Measurements from ENCODE around the gene DDX54. TPM values are rescaled to one million over a fixed set of nuclear protein-coding genes. Genes with fewer than 3 reads are reported as not detected.
A peak's percentile ranks its signal among the peaks of the same experiment; 100 is the strongest.
"Not testable (repeated sequence)": the region's sequence is repeated elsewhere in the genome, so short reads cannot be mapped to it uniquely, and the experiment has no call there.

The DDX54 gene
- total RNA-seq, 3 donors from 2014 or later, result 213 to 236 (median 232) TPM

- Mint-ChIP-seq H3K36me3 (ENCODE audit: insufficient read depth) (peaks cover 4% of the 10 kb centered on the region), H3K4me3 (no peak overlapping the region), H3K9me3 (no peaks in the 10 kb centered on the region), H3K4me1 (ENCODE audit: low read depth) (peaks cover 39% of the 10 kb centered on the region), H3K27me3 (ENCODE audit: low read depth) (no peaks in the 10 kb centered on the region)
- no peak for DNase-seq
- ATAC-seq, result no peak
Observed at GRCh38 chr12:113224955-113225354, 39.7 kb upstream of the DDX54 start.

- DNase-seq, result no peak
- Mint-ChIP-seq H3K4me1 (ENCODE audit: low read depth) (peaks cover 24% of the 10 kb centered on the region), H3K27me3 (ENCODE audit: low read depth) (no peaks in the 10 kb centered on the region), H3K4me3 (peak overlapping the region; percentile 92), H3K9me3 (no peaks in the 10 kb centered on the region), H3K36me3 (ENCODE audit: insufficient read depth) (no peaks in the 10 kb centered on the region)
- ATAC-seq, result no peak
Observed at GRCh38 chr12:113222730-113223531, 37.7 kb upstream of the DDX54 start.

- ATAC-seq (peak in 1 of 2 donors; percentile 2), DNase-seq (no peak)
- H3K4me1 Mint-ChIP-seq (ENCODE audit: low read depth), result peaks cover 32% of the 10 kb centered on the region
- H3K9me3 Mint-ChIP-seq, result no peaks in the 10 kb centered on the region
- H3K36me3 Mint-ChIP-seq (ENCODE audit: insufficient read depth), result no peaks in the 10 kb centered on the region
- peak overlapping the region; percentile 92 for H3K4me3 Mint-ChIP-seq
- H3K27me3 Mint-ChIP-seq (ENCODE audit: low read depth), result no peaks in the 10 kb centered on the region
Observed at GRCh38 chr12:113221997-113222729, 36.9 kb upstream of the DDX54 start.

GRCh38 chr12:113221181-113221996 lies 36.1 kb upstream of the DDX54 start, which contains the start of gene TPCN1:
Gene TPCN1 (plus strand): TSS chr12:113221464. CDS start chr12:113226853, 5,389 bp downstream.
- Mint-ChIP-seq H3K36me3 (ENCODE audit: insufficient read depth) (no peaks in the 10 kb centered on the region), H3K9me3 (no peaks in the 10 kb centered on the region), H3K27me3 (ENCODE audit: low read depth) (no peaks in the 10 kb centered on the region), H3K4me3 (peak within 1 kb of the TSS; percentile 92), H3K4me1 (ENCODE audit: low read depth) (peaks cover 34% of the 10 kb centered on the region)
- ATAC-seq (peak; percentile 96), DNase-seq (peak; percentile 98)

- no peak for ATAC-seq
- peaks cover 36% of the 10 kb centered on the region for H3K4me1 Mint-ChIP-seq (ENCODE audit: low read depth)
- DNase-seq, result no peak
Observed at GRCh38 chr12:113220593-113221180, 35.4 kb upstream of the DDX54 start.

GRCh38 chr12:113216027-113216426 lies 30.7 kb upstream of the DDX54 start:
- Mint-ChIP-seq H3K4me1 (ENCODE audit: low read depth) (peaks cover 33% of the 10 kb centered on the region), H3K27me3 (ENCODE audit: low read depth) (no peaks in the 10 kb centered on the region), H3K9me3 (no peaks in the 10 kb centered on the region), H3K4me3 (no peak overlapping the region), H3K36me3 (ENCODE audit: insufficient read depth) (no peaks in the 10 kb centered on the region)
- no peak for DNase-seq
- no peak for ATAC-seq

More at GRCh38 chr12:113220593-113221180, 35.4 kb upstream of the DDX54 start:
- Mint-ChIP-seq H3K27me3 (ENCODE audit: low read depth) (no peaks in the 10 kb centered on the region), H3K9me3 (no peaks in the 10 kb centered on the region), H3K4me3 (peak overlapping the region; percentile 92), H3K36me3 (ENCODE audit: insufficient read depth) (no peaks in the 10 kb centered on the region)

GRCh38 chr12:113214895-113215400 lies 29.7 kb upstream of the DDX54 start:
- DNase-seq (no peak), ATAC-seq (no peak)
- Mint-ChIP-seq H3K9me3 (no peaks in the 10 kb centered on the region), H3K4me3 (no peak overlapping the region), H3K27me3 (ENCODE audit: low read depth) (no peaks in the 10 kb centered on the region), H3K36me3 (ENCODE audit: insufficient read depth) (no peaks in the 10 kb centered on the region), H3K4me1 (ENCODE audit: low read depth) (peaks cover 38% of the 10 kb centered on the region)

- Mint-ChIP-seq H3K36me3 (ENCODE audit: insufficient read depth) (no peaks in the 10 kb centered on the region), H3K4me3 (no peak overlapping the region), H3K27me3 (ENCODE audit: low read depth) (no peaks in the 10 kb centered on the region), H3K4me1 (ENCODE audit: low read depth) (peaks cover 61% of the 10 kb centered on the region), H3K9me3 (no peaks in the 10 kb centered on the region)
- DNase-seq, result no peak
- no peak for ATAC-seq
Observed at GRCh38 chr12:113211160-113211559, 25.9 kb upstream of the DDX54 start.

GRCh38 chr12:113208041-113208934 lies 23.0 kb upstream of the DDX54 start:
- Mint-ChIP-seq H3K36me3 (ENCODE audit: insufficient read depth) (no peaks in the 10 kb centered on the region), H3K9me3 (no peaks in the 10 kb centered on the region), H3K27me3 (ENCODE audit: low read depth) (no peaks in the 10 kb centered on the region), H3K4me3 (peak overlapping the region; percentile 56), H3K4me1 (ENCODE audit: low read depth) (peaks cover 50% of the 10 kb centered on the region)
- DNase-seq (no peak), ATAC-seq (peak; percentile 81 to 86)

GRCh38 chr12:113207613-113208040 lies 22.3 kb upstream of the DDX54 start:
- no peaks in the 10 kb centered on the region for H3K27me3 Mint-ChIP-seq (ENCODE audit: low read depth)
- no peaks in the 10 kb centered on the region for H3K9me3 Mint-ChIP-seq
- peak; percentile 26 to 32 for ATAC-seq
- peaks cover 50% of the 10 kb centered on the region for H3K4me1 Mint-ChIP-seq (ENCODE audit: low read depth)
- H3K36me3 Mint-ChIP-seq (ENCODE audit: insufficient read depth), result no peaks in the 10 kb centered on the region
- no peak for DNase-seq
- peak overlapping the region; percentile 4 for H3K4me3 Mint-ChIP-seq

- ATAC-seq; H3K4me3 Mint-ChIP-seq; H3K27me3 Mint-ChIP-seq (ENCODE audit: low read depth); H3K9me3 Mint-ChIP-seq; DNase-seq; H3K36me3 Mint-ChIP-seq (ENCODE audit: insufficient read depth): not testable (repeated sequence)
- peaks cover 50% of the 10 kb centered on the region for H3K4me1 Mint-ChIP-seq (ENCODE audit: low read depth)
Observed at GRCh38 chr12:113206802-113207201, 21.5 kb upstream of the DDX54 start.

GRCh38 chr12:113204804-113205203 lies 19.5 kb upstream of the DDX54 start:
- no peaks in the 10 kb centered on the region for H3K27me3 Mint-ChIP-seq (ENCODE audit: low read depth)
- H3K4me3 Mint-ChIP-seq, result no peak overlapping the region
- no peak for ATAC-seq
- no peaks in the 10 kb centered on the region for H3K9me3 Mint-ChIP-seq
- DNase-seq, result no peak
- peaks cover 32% of the 10 kb centered on the region for H3K4me1 Mint-ChIP-seq (ENCODE audit: low read depth)
- H3K36me3 Mint-ChIP-seq (ENCODE audit: insufficient read depth), result no peaks in the 10 kb centered on the region
